Vagina (tissue), 2 donors: Measurements from ENCODE around the gene SLC12A4. TPM values are rescaled to one million over a fixed set of nuclear protein-coding genes. Genes with fewer than 3 reads are reported as not detected.
"Not testable (repeated sequence)": the region's sequence is repeated elsewhere in the genome, so short reads cannot be mapped to it uniquely, and the experiment has no call there.

Experiments used
- DNase-seq, 2 donors: peaks; one replicate each; pipeline ENCODE4 v3.0.0-alpha.2; 2017; ENCODE audit errors: extremely low spot score in 2 of 2
- H3K27ac ChIP-seq: fragments of 200-600 bp; sonication (generic); one replicate; pipeline ENCODE4 v1.5.1; 2019
- H3K27me3 ChIP-seq: fragments of 200-600 bp; sonication (generic); one replicate; pipeline ENCODE4 v1.5.1; 2019
- H3K36me3 ChIP-seq, 2 donors: fragments of 200-600 bp; sonication (generic); one replicate each; pipeline ENCODE4 v1.5.1; 2017 to 2019
- H3K4me1 ChIP-seq: fragments of 200-600 bp; sonication (generic); one replicate; pipeline ENCODE4 v1.5.1; 2019
- H3K4me3 ChIP-seq, 2 donors: fragments of 200-600 bp; sonication (generic); 1 replicate in 1 of 2; 2 replicates in 1 of 2; pipeline ENCODE4 v1.5.1; 2016 to 2019
- H3K9me3 ChIP-seq: fragments of 200-600 bp; sonication (generic); one replicate; pipeline ENCODE4 v1.5.1; 2019
- CTCF ChIP-seq, 3 experiments: fragments of 450-650 bp in 2 of 3; fragments of 200-600 bp in 1 of 3; sonication (generic) in 1 of 3; IDR thresholded peaks; one replicate each; pipeline ENCODE4 v1.5.1; 2017 to 2019; ENCODE audit warnings: antibody characterized with exemption in 3 of 3, mild to moderate bottlenecking in 2 of 3, moderate library complexity in 2 of 3
- POLR2A ChIP-seq, 2 donors: fragments of 450-650 bp; IDR thresholded peaks; one replicate each; pipeline ENCODE4 v1.6.1; 2017; ENCODE audit warnings: antibody characterized with exemption in 2 of 2, mild to moderate bottlenecking in 2 of 2, moderate library complexity in 2 of 2
- POLR2AphosphoS5 ChIP-seq, 2 donors: sonication (generic); formaldehyde crosslinking; IDR thresholded peaks; one replicate each; pipeline ENCODE4 v1.9.0; 2017; ENCODE audit warnings: antibody characterized with exemption in 2 of 2, mild to moderate bottlenecking in 2 of 2, low read depth in 1 of 2; ENCODE audit not compliant: insufficient read depth in 1 of 2
- intact Hi-C: fragments of 100-400 bp; cut with DNase I; formaldehyde crosslinking; loops from one replicate; pipeline ENCODE4 v1.15.1; 2023
- total RNA-seq: library from RNA; depleted of rRNA; stranded (reverse); fragments of >200 nt; gene quantifications from one replicate; pipeline ENCODE4 v1.2.3, GENCODE V29; 2016

SLC12A4 gene
- total RNA-seq, 1 donor from 2014 or later, result 43.2 TPM

GRCh38 chr16:67976205-67976604 lies 7.8 kb upstream of the SLC12A4 start:
- no peaks in the 10 kb centered on the region for H3K9me3 ChIP-seq
- DNase-seq, result no peak
- no peaks in the 10 kb centered on the region for H3K27me3 ChIP-seq
- TF ChIP-seq POLR2A (IDR thresholded peaks at IDR 0.05) (no peak), CTCF (IDR thresholded peaks at IDR 0.05) (no peak), POLR2AphosphoS5 (IDR thresholded peaks at IDR 0.05; ENCODE audit: insufficient read depth in 1 of 2, low read depth in 1 of 2) (no peak)
- no peaks in the 10 kb centered on the region for H3K36me3 ChIP-seq
- H3K4me3 ChIP-seq, result no peak overlapping the region
- intact Hi-C loops, result no loop called here
- no peaks in the 10 kb centered on the region for H3K4me1 ChIP-seq
- no peak overlapping the region for H3K27ac ChIP-seq

- Histone ChIP-seq H3K4me1 (no peaks in the 10 kb centered on the region), H3K27me3 (no peaks in the 10 kb centered on the region), H3K9me3 (no peaks in the 10 kb centered on the region), H3K27ac (no peak overlapping the region), H3K36me3 (no peaks in the 10 kb centered on the region), H3K4me3 (no peak overlapping the region)
- DNase-seq, result no peak
- no peak for TF ChIP-seq POLR2A (IDR thresholded peaks at IDR 0.05)
- no peak for TF ChIP-seq POLR2AphosphoS5 (IDR thresholded peaks at IDR 0.05; ENCODE audit: insufficient read depth in 1 of 2, low read depth in 1 of 2)
- intact Hi-C loops, result no loop called here
Observed at GRCh38 chr16:67975321-67976105, 7.1 kb upstream of the SLC12A4 start.

GRCh38 chr16:67972285-67972684 lies 3.8 kb upstream of the SLC12A4 start:
- H3K27me3 ChIP-seq, H3K36me3 ChIP-seq, H3K27ac ChIP-seq, H3K9me3 ChIP-seq, H3K4me3 ChIP-seq, intact Hi-C loops, DNase-seq: not testable (repeated sequence)
- H3K4me1 ChIP-seq, result peaks cover 16% of the 10 kb centered on the region

- no peaks in the 10 kb centered on the region for H3K9me3 ChIP-seq
- H3K27me3 ChIP-seq, result no peaks in the 10 kb centered on the region
- no peak overlapping the region for H3K4me3 ChIP-seq
- H3K27ac ChIP-seq, result no peak overlapping the region
- TF ChIP-seq CTCF (IDR thresholded peaks at IDR 0.05) (no peak), POLR2AphosphoS5 (IDR thresholded peaks at IDR 0.05; ENCODE audit: insufficient read depth in 1 of 2, low read depth in 1 of 2) (no peak), POLR2A (IDR thresholded peaks at IDR 0.05) (no peak)
- H3K36me3 ChIP-seq, result no peaks in the 10 kb centered on the region
- DNase-seq, result no peak
- intact Hi-C loops, result no loop called here
- H3K4me1 ChIP-seq, result peaks cover 28% of the 10 kb centered on the region
Observed at GRCh38 chr16:67971111-67971510, 2.7 kb upstream of the SLC12A4 start.

- Histone ChIP-seq H3K27ac (peak overlapping the region; percentile 89), H3K36me3 (no peaks in the 10 kb centered on the region), H3K4me3 (peak overlapping the region; percentile 81 to 91), H3K4me1 (peaks cover 45% of the 10 kb centered on the region), H3K27me3 (no peaks in the 10 kb centered on the region), H3K9me3 (no peaks in the 10 kb centered on the region)
- intact Hi-C loops, result no loop called here
- no peak for DNase-seq
- TF ChIP-seq POLR2A (IDR thresholded peaks at IDR 0.05) (no peak), CTCF (IDR thresholded peaks at IDR 0.05) (no peak), POLR2AphosphoS5 (IDR thresholded peaks at IDR 0.05; ENCODE audit: insufficient read depth in 1 of 2, low read depth in 1 of 2) (no peak)
Observed at GRCh38 chr16:67969254-67970039, 1.0 kb upstream of the SLC12A4 start.
